Liver (tissue), 3 donors: ENCODE results near the gene SON.

Experiments
- EGR1 ChIP-seq, 2 donors: IDR thresholded peaks; 2 replicates each; pipeline ENCODE4 v1.6.1; 2016 to 2018; ENCODE audit warnings: antibody characterized with exemption in 2 of 2, low read depth in 2 of 2
- RAD21 ChIP-seq, 2 donors: IDR thresholded peaks; 2 replicates each; pipeline ENCODE4 v1.6.1; 2016; ENCODE audit warnings: antibody characterized with exemption in 2 of 2, mild to moderate bottlenecking in 2 of 2
- SP1 ChIP-seq: IDR thresholded peaks from 2 replicates; pipeline ENCODE4 v1.6.1; 2018; ENCODE audit warnings: antibody characterized with exemption, mild to moderate bottlenecking
- YY1 ChIP-seq: IDR thresholded peaks from 2 replicates; pipeline ENCODE4 v1.6.1; 2016; ENCODE audit warnings: antibody characterized with exemption, mild to moderate bottlenecking
- TF ChIP-seq, protein P1 (sequence below): fragments of 150-350 bp; IDR thresholded peaks from 2 replicates; pipeline ENCODE4 v1.5.1; 2017; ENCODE audit warnings: improper control_type of control experiment, low read depth, low read length; ENCODE audit not compliant: missing input control
- TF ChIP-seq, protein P2 (sequence below): IDR thresholded peaks from 2 replicates; pipeline ENCODE4 v1.6.1; 2016; ENCODE audit warnings: antibody characterized with exemption
- donor health status: healthy.
- donor health status: healthy.

DNA sequence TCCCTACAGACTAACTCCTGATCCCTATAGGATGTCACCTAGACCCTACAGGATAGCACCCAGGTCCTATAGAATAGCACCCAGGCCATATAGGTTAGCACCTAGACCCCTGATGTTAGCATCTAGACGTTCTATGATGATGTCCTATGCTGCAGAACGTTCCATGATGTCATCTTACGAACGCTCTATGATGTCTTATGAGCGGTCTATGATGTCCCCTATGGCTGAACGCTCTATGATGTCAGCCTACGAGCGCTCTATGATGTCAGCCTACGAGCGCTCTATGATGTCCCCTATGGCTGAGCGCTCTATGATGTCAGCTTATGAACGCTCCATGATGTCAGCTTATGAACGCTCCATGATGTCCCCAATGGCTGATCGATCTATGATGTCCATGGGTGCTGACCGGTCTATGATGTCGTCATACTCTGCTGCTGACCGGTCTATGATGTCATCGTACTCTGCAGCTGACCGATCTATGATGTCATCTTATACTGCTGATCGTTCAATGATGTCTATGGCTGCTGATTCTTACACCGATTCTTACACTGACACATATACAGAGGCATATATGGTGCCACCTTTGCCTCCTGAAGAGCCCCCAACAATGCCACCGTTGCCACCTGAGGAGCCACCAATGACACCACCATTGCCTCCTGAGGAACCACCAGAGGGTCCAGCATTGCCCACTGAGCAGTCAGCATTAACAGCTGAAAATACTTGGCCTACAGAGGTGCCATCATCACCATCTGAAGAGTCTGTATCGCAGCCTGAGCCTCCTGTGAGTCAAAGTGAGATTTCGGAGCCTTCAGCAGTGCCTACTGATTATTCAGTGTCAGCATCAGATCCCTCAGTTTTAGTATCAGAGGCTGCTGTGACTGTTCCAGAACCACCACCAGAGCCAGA is 9.5 kb downstream of the SON start:
- TF ChIP-seq EGR1 (IDR thresholded peaks at IDR 0.05; ENCODE audit: low read depth in 2 of 2) (no peak), SP1 (no peak), YY1 (no peak), RAD21 (IDR thresholded peaks at IDR 0.05) (no peak)
- TF ChIP-seq, protein P1, sequence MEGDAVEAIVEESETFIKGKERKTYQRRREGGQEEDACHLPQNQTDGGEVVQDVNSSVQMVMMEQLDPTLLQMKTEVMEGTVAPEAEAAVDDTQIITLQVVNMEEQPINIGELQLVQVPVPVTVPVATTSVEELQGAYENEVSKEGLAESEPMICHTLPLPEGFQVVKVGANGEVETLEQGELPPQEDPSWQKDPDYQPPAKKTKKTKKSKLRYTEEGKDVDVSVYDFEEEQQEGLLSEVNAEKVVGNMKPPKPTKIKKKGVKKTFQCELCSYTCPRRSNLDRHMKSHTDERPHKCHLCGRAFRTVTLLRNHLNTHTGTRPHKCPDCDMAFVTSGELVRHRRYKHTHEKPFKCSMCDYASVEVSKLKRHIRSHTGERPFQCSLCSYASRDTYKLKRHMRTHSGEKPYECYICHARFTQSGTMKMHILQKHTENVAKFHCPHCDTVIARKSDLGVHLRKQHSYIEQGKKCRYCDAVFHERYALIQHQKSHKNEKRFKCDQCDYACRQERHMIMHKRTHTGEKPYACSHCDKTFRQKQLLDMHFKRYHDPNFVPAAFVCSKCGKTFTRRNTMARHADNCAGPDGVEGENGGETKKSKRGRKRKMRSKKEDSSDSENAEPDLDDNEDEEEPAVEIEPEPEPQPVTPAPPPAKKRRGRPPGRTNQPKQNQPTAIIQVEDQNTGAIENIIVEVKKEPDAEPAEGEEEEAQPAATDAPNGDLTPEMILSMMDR: no peak
- TF ChIP-seq, protein P2, sequence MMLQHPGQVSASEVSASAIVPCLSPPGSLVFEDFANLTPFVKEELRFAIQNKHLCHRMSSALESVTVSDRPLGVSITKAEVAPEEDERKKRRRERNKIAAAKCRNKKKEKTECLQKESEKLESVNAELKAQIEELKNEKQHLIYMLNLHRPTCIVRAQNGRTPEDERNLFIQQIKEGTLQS: no peak
